Fibroblast of the aortic adventitia (primary cell): ENCODE data around the gene SLC37A1. TPM values are rescaled to one million over a fixed set of nuclear protein-coding genes. Genes with fewer than 3 reads are reported as not detected.

Experiments
- DNase-seq: peaks from one replicate; pipeline ENCODE4 v3.0.0-alpha.2; 2010; ENCODE audit warnings: low read depth
- H3K4me3 ChIP-seq: 2 replicates; pipeline ENCODE4 v1.5.1; 2011; ENCODE audit warnings: low read depth, mild to moderate bottlenecking, control low read depth, low read length, moderate library complexity
- total RNA-seq: library from RNA; depleted of rRNA; stranded (reverse); fragments of >200 nt; gene quantifications from 2 replicates; pipeline ENCODE4 v1.2.3, GENCODE V29; 2012; ENCODE audit warnings: low replicate concordance
- TF ChIP-seq, protein P1 (sequence below): IDR thresholded peaks from 2 replicates; pipeline ENCODE4 v1.5.1; 2011; ENCODE audit warnings: mild to moderate bottlenecking, low read length, control low read depth, inconsistent platforms; ENCODE audit not compliant: insufficient read depth

The SLC37A1 gene
- total RNA-seq, 1 donor = 0.27 TPM

DNA sequence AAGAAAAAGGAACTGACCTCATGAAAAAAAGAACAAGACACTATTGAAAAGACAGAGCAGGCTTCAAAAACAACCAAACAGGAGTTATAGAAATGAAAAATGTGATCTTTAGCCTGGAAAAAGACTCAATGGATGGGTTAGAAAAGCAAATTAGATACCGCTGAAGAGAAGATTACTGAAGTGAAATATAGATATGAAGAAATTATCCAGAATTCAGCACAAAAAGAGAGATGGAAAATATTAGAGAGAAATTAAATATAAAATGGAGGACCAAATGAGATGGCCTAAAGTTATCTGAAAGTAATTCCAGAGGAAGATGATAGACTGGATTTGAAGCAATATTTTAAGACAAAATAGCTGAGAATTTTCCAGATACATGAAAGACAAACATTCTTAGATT, 63.0 kb downstream of the SLC37A1 start:
- DNase-seq = no peak
- TF ChIP-seq, protein P1, sequence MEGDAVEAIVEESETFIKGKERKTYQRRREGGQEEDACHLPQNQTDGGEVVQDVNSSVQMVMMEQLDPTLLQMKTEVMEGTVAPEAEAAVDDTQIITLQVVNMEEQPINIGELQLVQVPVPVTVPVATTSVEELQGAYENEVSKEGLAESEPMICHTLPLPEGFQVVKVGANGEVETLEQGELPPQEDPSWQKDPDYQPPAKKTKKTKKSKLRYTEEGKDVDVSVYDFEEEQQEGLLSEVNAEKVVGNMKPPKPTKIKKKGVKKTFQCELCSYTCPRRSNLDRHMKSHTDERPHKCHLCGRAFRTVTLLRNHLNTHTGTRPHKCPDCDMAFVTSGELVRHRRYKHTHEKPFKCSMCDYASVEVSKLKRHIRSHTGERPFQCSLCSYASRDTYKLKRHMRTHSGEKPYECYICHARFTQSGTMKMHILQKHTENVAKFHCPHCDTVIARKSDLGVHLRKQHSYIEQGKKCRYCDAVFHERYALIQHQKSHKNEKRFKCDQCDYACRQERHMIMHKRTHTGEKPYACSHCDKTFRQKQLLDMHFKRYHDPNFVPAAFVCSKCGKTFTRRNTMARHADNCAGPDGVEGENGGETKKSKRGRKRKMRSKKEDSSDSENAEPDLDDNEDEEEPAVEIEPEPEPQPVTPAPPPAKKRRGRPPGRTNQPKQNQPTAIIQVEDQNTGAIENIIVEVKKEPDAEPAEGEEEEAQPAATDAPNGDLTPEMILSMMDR = no peak
- no peak overlapping the region for H3K4me3 ChIP-seq

DNA sequence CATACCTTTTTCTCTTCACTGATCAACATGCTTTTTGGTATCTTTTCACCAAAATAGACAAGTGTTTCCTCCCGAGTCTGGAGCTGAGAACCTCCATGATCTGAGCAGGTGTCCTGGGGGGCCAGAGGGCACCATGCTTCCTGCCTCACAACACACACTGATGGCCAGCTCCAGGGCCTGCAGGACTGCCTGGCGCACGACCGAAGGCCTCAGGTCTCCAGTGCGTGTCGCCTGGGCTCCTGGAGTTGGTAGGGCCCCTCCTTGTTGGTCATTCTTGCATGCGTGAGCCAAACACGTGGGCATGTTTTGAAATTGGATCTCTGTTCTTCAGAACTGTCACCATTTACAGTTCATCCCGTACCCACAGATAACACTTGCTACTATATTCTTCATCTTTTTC, 64.4 kb downstream of the SLC37A1 start:
- no peak overlapping the region for H3K4me3 ChIP-seq
- TF ChIP-seq, protein P1 = no peak
- no peak for DNase-seq

DNA sequence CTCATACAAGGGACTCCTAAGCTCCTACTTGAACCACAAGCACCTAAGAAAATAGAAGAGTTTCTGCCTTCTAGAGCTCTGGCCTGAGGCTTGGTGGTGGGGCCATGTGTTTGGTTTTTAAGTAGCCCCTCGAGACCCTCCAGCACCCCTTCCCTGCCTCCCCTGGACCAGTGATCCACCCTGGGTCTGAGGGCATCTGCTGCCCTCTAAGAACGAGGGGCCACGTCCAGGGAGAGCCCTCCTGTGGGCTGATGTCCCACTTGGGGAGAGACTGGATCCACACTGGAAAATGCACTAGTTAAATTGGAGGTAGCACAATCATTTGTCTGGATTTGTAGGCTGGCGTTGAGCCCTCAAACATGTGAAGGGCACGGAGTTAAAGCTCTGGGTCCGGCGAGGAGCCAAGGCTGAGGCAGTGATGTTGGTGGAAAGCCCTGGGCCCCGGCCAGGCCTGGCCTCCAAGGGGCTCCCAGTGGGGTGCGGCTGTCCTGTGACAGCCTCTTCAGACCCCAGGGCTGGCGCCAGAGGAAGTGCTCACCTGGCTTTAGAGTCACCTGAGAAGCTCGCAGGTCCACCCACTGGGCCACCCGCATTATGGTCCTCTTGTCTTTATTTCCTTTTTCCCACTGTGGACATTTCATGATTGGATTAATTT, 65.2 kb downstream of the SLC37A1 start:
- TF ChIP-seq, protein P1 = no peak
- H3K4me3 ChIP-seq = no peak overlapping the region
- no peak for DNase-seq

- TF ChIP-seq, protein P1 = no peak
- no peak for DNase-seq
- H3K4me3 ChIP-seq = no peak overlapping the region
These were observed 65.9 kb downstream of the SLC37A1 start for GRCh38 chr21:42579456-42580075.

DNA sequence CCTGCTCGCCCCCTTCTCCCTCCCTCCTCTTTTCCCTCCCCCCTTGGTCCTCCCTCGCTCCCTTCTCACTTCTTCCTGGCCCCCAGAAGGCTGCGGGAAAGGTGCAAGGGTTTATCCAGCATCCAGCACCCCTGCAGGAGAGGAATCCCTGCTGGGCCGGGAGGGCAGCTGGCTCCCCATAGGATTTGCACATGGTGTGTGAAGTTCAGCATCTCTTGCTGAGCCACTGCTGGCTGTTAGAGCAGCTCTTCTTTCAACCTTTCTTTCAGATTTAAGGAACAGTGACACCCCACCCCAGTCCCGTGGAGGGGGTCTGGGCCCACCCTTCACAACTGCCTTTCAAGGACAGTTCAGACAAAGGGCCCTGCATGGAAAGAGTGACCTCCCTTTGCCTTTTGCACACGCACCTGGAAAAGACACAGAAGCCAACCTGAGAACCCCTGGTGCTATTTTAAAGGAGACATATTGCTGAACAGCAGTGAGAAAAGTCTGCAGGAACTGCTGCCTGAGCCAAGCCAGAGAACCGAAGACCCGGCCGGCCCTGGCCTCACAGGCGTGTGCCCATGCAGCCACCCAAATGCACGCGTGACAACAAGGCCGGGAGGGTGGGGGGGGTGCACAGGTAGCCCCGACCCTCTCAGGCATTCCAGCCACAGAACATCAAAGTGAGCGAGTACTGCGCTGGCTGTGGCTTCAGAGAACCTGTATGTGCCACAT, 66.6 kb downstream of the SLC37A1 start:
- TF ChIP-seq, protein P1 = no peak
- DNase-seq = no peak
- no peak overlapping the region for H3K4me3 ChIP-seq

GRCh38 chr21:42580793-42581321, 67.2 kb downstream of the SLC37A1 start:
- H3K4me3 ChIP-seq = no peak overlapping the region
- TF ChIP-seq, protein P1 = no peak
- no peak for DNase-seq
